ENCODE results near the gene MBD6. TPM values are rescaled to one million over a fixed set of nuclear protein-coding genes. Genes with fewer than 3 reads are reported as not detected.

Gene MBD6
- total and polyA plus RNA-seq, 2 of the 4 experiments (the other 2 are of a cell fraction), result 0.90 to 9.3 TPM

- no peak for TF ChIP-seq BHLHE40 (IDR thresholded peaks at IDR 0.05; ENCODE audit: low read depth, low read length)
- TF ChIP-seq USF2 (IDR thresholded peaks at IDR 0.05; ENCODE audit: low read depth, low read length), result no peak
- no peak for TF ChIP-seq RCOR1 (IDR thresholded peaks at IDR 0.05; ENCODE audit: insufficient replicate concordance, low read length)
- no peak for TF ChIP-seq CEBPB (IDR thresholded peaks at IDR 0.05; ENCODE audit: low read depth, low read length)
- TF ChIP-seq RAD21 (IDR thresholded peaks at IDR 0.05; ENCODE audit: low read length), result no peak
- TF ChIP-seq RFX5 (IDR thresholded peaks at IDR 0.05; ENCODE audit: low read depth, low read length), result no peak
- no peak overlapping the region for H3K56ac ChIP-seq (ENCODE audit: extremely low read depth, insufficient read depth, low read length)
- no peak overlapping the region for H3K14ac ChIP-seq (replicated peaks; ENCODE audit: low read depth, low read length)
- ChIA-PET POLR2A (ENCODE audit: unreplicated experiment) (no interaction called here), CTCF (interaction anchor here (1.0 kb wide), 1 partner anchor 80 kb away, joined by 3 read pairs; the partner anchor contains the start of gene B4GALNT1)
- no peak overlapping the region for H3K23ac ChIP-seq (ENCODE audit: low read depth, low read length)
- peaks cover 0 to 4% of the 10 kb centered on the region in 2 experiments; a peak in 1 of 4 replicates for H3K79me1 ChIP-seq (ENCODE audit: low read depth in 1 of 2, low read length in 2 of 2)
- no peak overlapping the region for H3K4ac ChIP-seq (ENCODE audit: low read depth, low read length)
- no peak overlapping the region for H2BK20ac ChIP-seq (ENCODE audit: low read depth, low read length)
- no CpG with 5 or more reads among the region's 2 CpGs for WGBS, 2 experiments (ENCODE audit: extremely low coverage in 2 of 2, insufficient read length in 1 of 2)
- H3K9me3 ChIP-seq (ENCODE audit: control insufficient read depth, insufficient read depth, low read length), result no peaks in the 10 kb centered on the region
- no peak overlapping the region for H2BK5ac ChIP-seq (ENCODE audit: low read depth, low read length, poor library complexity, severe bottlenecking)
- no peak overlapping the region for H2BK120ac ChIP-seq (ENCODE audit: low read depth, low read length)
- H4K8ac ChIP-seq (ENCODE audit: low read depth in 2 of 2, low read length in 2 of 2), result no peak overlapping the region
- H4K91ac ChIP-seq (ENCODE audit: insufficient read depth, low read depth, low read length), result no peak overlapping the region
- no peak overlapping the region for H2BK15ac ChIP-seq (ENCODE audit: low read depth, low read length)
- intact Hi-C loops (cut with micrococcal nuclease) (no loop called here), in situ Hi-C loops (cut with MboI; ENCODE audit: low sequenced_read_pairs) (no loop called here), dilution Hi-C loops (cut with HindIII; ENCODE audit: low sequenced_read_pairs, unreplicated experiment) (loop anchor here (25.0 kb wide), 1 partner anchor 110 kb away; no protein-coding TSS in a partner anchor)
- no peak overlapping the region for H3K18ac ChIP-seq (ENCODE audit: low read depth, low read length)
- H3K4me1 ChIP-seq (ENCODE audit: control insufficient read depth, insufficient read depth, low read length), result peaks cover 3% of the 10 kb centered on the region
- no peaks in the 10 kb centered on the region for H3K36me3 ChIP-seq (ENCODE audit: control insufficient read depth, insufficient read depth, low read length)
- H3K9ac ChIP-seq (ENCODE audit: low read depth, low read length), result no peak overlapping the region
- no peak overlapping the region for H4K5ac ChIP-seq (ENCODE audit: low read depth, low read length)
- no peak overlapping the region for H3K4me3 ChIP-seq (ENCODE audit: insufficient read depth, low read depth, low read length)
- H3K27ac ChIP-seq (ENCODE audit: insufficient read depth, low read length), result no peak overlapping the region
- no peak for DNase-seq
- ATAC-seq (ENCODE audit: low read depth), result no peak
- H2AFZ ChIP-seq (replicated peaks; ENCODE audit: low read length, poor library complexity), result no peak overlapping the region
- H3K4me2 ChIP-seq (ENCODE audit: low read depth, low read length), result no peak overlapping the region
- peaks cover 46% of the 10 kb centered on the region for H3K27me3 ChIP-seq (ENCODE audit: control insufficient read depth, insufficient read depth, low read length)
- H4K20me1 ChIP-seq (ENCODE audit: insufficient read depth, low read length), result no peaks in the 10 kb centered on the region
- H2AK9ac ChIP-seq (replicated peaks; ENCODE audit: low read depth, low read length, poor library complexity), result no peak overlapping the region
- BruUV-seq (replicated peaks), result no TSS peak
- no peak overlapping the region for H2AK5ac ChIP-seq (ENCODE audit: low read depth, low read length)
- peaks cover 7% of the 10 kb centered on the region; the same call in 1 of the 2 replicates for H3K9me1 ChIP-seq (ENCODE audit: insufficient read depth, low read length)
These were observed 29.7 kb downstream of the MBD6 start for GRCh38 chr12:57552306-57552651.
